Esophagus mucosa (tissue), 1 donor: ENCODE data around the gene HMOX1. TPM values are rescaled to one million over a fixed set of nuclear protein-coding genes. Genes with fewer than 3 reads are reported as not detected.

ENCODE experiments used
- ATAC-seq: fragments of 200-7000 bp; cut with Tn5 transposase; one replicate; pipeline ENCODE4 v1.9.1; 2020
- total RNA-seq: library from RNA; stranded (reverse); gene quantifications from one replicate; pipeline ENCODE4 v1.2.4, GENCODE V29; 2023
- donor health status: DM: yes; HTN: yes; CAD: no.

HMOX1 gene, protein sequence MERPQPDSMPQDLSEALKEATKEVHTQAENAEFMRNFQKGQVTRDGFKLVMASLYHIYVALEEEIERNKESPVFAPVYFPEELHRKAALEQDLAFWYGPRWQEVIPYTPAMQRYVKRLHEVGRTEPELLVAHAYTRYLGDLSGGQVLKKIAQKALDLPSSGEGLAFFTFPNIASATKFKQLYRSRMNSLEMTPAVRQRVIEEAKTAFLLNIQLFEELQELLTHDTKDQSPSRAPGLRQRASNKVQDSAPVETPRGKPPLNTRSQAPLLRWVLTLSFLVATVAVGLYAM
- 27.8 TPM for total RNA-seq

DNA sequence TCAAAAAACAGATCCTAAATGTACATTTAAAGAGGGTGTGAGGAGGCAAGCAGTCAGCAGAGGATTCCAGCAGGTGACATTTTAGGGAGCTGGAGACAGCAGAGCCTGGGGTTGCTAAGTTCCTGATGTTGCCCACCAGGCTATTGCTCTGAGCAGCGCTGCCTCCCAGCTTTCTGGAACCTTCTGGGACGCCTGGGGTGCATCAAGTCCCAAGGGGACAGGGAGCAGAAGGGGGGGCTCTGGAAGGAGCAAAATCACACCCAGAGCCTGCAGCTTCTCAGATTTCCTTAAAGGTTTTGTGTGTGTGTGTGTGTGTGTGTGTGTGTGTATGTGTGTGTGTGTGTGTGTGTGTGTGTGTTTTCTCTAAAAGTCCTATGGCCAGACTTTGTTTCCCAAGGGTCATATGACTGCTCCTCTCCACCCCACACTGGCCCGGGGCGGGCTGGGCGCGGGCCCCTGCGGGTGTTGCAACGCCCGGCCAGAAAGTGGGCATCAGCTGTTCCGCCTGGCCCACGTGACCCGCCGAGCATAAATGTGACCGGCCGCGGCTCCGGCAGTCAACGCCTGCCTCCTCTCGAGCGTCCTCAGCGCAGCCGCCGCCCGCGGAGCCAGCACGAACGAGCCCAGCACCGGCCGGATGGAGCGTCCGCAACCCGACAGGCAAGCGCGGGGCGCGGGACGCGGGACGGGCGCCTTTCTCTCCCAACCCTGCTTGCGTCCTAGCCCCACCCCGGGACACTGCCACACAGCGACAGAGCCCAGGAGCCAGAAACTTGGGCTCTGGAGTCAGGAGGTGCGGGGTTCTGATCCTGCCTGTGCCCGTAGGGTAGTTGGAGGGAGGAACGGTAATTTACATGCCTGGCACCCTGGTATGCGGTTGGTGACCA, at the start of gene HMOX1:
HMOX1 (plus strand) TSS at position 560 of the 887 bp plus-strand sequence; CDS start at position 638, 78 bp downstream.
- ATAC-seq = peak; percentile 66

DNA sequence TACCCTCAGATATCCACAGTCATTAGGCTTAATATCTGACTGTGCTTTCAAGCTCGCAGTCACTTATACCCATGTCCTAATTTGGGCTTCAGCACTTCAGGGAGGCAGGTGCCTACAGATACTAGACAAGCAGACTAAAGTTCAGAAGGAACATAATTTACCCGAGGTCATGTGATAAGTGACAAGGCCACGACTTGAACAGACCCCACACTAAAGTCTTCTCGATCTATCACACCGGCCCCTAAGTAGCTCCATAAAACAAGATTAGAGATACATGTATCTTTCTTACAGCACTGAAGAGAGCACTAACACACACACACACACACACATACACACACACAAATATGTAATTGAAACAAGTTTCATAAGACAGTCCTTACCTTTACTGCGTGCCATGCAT, 48.6 kb upstream of the HMOX1 start:
- ATAC-seq = no peak

DNA sequence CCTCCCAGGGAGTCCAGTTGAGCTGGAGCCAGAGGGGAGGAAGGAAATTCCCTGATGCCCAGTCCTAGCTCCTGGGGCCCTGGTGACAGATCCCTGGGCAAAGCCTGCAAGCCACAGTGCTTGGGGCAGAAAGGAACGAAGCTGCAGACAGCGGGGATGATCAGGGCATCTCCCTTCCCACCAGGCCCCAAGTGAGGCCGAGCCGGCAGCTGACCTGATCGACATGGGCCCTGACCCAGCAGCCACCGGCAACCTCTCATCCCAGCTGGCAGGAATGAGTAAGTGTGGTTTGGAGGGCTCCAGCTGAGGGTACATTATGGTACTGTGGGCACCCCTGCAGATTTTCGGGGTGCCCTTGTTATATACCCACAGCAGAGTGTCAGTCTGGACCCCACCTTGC, 47.7 kb upstream of the HMOX1 start:
- ATAC-seq = no peak

DNA sequence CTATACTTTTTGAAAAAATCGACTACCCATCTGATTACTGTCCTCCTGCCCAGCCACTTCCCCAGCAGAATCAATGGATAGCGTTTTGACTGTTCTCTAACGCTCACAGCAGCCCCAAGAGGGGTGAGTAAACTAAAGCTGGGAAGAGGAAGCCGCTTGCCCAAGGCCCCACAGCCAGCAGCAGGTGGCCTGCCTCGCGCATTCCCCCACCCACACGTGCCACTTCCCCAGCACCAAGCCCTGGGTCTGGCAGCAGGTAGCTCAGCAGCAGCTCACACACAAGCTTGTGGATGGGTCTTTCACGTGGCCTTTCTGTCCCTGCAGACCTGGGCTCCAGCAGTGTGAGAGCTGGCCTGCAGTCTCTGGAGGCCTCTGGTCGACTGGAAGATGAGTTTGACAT, 46.9 kb upstream of the HMOX1 start:
- no peak for ATAC-seq

DNA sequence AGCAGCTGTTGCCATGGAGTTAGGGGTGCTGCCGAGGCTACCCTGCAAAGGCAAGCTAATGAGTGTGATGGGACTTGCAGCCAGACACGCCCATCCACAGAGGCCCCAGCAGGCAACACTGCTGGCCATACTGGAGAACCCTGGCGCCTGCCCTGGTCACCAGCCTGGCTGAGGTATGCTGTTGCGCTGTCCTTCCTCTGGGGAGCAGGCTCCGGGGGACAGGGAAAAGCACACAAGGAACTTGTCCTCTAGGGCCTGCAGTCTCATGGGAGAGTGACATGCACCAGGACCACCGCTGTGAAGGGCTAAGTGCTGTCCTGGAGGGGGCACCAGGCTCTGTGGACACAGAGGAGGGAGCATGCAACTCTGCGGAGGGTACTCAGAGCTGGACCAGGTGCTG, 45.4 kb upstream of the HMOX1 start:
- no peak for ATAC-seq

DNA sequence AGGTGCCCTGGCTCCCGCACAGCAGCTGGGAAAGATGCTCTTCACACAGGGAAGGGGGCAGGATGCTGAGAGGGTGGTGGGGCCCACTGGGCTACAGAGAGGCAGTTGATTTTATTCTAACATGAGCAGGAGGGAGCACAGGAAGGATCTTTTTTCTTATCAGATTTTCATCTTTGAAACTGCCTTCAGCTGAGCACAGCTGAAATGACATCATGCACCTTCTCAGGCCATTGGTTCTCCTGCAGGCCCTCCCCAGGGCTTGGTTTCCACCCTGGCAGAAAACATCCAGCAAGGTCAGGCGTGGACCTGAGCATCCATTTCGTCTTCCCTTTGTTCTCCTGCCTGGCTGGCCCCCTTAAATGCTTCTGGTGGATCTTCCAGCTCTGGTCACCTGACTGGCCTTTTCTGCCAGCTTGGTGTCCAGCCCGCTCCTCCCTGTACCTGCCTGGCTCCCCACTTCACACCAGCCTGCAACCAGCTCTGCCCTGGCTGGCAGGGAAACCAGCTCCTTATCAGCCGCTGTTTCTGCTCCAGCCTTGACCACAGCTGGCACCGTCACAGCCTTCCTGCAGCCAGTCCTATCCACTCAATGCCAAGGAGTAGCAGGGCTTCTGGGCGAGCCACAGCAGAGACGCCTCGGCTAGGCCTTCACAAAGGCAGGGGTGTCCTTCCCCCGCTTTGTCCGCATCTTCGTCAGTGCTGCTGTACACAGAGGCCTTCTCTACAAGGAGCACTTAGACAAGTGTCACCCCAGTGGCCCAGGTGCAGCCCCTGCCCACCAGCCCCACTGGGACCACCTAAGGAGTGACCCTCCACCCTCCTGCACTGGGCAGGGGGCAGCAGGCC, 44.7 kb upstream of the HMOX1 start:
- ATAC-seq = peak; percentile 2

DNA sequence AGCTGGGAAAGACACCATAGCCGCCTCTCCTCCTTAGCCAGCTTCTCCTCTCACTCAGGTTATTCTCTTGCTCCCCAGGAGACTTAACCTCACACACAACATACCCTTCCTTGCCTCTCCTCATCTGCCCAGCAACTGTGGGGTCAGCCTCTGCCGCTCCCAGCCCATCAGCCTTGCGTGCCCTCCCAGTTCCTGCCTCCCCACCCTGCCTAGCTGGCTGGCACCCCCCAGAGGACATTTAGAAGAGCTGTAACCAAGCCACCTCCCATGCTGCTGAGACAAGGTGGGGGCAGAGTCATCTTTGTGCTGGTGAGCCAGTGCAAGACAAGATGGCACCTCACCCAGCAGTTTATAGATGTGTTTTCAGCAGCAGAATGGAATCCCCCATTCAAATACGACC, 43.0 kb upstream of the HMOX1 start:
- ATAC-seq = no peak

DNA sequence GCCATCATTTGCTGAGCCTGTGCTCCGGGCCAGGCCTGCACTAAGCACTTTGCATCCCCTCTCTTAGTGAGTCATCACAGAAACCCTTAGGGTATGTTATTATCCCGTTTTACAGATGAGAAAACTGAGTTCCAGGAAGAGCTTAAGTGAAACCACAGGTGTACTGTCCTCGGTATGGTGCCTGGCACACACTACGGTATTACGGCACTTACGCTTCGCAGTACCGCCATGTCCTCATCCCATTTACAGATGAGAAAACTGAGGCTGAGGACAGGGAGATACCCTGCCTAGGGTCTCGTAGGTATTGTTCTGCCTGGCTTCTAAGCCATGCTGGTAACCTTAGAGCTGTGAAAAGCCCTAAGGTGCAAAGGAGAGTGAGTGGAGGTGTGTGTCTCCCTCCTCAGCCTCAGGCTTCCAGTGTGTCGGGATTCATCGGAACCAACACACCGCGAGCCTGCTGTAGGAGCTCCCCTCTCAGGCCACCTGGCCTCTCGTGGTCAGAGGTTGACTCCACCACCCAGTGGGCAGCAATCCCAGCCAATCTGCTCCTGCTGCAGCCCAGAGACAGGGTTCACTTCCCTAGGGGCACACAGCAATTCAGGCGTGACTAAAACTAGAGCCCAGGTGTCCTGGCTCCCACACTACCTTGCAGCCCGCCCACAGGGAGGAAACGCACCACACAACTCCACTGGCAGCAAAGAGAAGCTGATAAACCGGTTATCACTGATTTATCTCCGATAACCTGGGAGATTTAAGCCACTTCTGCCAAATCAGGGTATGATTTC, 39.6 kb upstream of the HMOX1 start:
- ATAC-seq = no peak

DNA sequence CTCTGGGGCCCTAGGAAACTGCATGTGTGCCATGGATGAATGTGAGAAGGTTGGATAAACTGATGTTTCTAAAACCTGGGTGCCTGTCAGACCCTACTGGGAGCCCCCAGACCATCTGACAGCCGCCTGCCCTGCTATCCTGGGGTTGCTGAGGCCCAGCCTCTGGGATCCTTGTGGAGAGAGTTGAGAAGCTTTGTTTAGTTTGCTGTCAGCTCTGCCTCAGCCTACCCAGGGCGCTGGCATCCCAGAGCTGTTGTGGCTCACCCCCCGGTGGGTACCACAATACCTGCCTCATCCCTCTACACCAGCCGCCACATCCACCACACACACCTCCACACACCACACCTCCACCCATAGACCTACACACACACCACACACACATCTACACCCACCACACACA, 38.5 kb upstream of the HMOX1 start:
- no peak for ATAC-seq

DNA sequence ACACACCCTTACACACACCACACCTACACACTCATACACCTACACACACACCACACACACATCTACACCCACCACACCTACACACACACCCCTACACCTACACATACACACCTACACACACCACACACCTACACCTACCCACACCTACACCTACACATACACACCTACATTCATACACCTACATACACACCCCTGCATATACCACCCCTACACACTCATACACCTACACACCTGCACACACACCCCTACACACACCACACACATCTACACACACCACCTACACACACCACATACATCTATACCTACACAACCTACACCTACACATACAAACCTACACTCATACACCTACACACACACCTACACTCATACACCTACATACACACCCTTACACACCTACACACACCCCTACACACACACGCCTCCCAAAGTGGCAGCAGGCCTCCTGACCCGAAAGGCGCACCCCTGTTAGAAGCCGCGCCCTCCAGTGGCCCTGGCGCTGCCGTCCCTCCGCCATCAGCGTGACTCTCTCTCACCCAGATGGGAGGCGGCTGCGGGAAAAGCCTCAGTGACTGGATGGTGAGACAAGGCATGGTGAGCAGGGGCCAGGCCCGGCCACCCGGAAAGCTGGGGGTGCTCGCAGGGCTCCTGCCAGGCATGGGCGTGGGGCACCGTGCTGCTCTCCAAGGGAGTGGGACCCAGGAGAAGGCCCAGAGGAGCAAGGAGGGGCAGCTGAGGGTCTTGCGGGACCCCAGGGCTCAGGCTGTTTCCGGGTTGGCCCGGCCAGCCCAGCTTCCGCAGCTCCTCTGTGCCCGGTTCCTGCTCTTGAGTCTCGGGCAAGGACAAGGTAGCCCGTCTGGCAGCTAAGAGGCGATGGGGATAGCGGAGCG, 37.0 kb upstream of the HMOX1 start:
- no peak for ATAC-seq

DNA sequence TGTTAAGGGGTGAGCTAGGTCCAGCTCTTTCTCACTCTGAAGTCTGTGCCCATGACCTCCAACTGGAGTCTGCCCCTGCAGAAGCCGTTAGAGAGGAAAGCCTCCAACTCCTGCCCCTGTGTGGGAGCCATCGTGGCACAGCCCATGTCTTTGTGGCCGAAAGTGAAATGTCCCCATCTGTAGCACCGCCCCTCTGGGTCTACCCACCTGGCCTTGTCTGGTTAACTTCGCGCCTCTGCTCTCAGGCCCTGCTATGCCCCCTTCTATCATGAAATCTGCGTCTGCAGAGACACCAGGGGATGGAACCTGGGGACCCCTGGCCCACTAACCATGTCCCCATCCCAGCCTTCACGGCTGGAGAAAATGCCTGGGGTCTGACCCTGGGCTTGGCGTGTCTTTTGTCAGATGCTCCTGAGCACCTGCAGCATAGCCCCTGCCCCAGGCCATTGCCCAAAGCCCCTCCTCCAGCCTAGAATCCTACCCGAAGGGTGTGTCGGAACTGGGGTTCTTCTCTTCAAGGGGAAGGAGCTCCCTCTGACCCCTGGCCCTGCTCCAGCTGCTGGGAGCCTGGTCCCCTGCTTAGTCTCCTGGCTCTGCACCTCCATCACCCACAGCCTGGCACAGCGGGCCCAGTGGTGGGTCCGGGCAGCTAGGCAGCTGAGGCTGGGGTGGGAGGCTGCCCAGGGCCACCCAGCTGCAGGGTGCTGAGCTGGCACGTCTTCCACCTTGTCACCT, 35.8 kb upstream of the HMOX1 start:
- ATAC-seq = no peak

DNA sequence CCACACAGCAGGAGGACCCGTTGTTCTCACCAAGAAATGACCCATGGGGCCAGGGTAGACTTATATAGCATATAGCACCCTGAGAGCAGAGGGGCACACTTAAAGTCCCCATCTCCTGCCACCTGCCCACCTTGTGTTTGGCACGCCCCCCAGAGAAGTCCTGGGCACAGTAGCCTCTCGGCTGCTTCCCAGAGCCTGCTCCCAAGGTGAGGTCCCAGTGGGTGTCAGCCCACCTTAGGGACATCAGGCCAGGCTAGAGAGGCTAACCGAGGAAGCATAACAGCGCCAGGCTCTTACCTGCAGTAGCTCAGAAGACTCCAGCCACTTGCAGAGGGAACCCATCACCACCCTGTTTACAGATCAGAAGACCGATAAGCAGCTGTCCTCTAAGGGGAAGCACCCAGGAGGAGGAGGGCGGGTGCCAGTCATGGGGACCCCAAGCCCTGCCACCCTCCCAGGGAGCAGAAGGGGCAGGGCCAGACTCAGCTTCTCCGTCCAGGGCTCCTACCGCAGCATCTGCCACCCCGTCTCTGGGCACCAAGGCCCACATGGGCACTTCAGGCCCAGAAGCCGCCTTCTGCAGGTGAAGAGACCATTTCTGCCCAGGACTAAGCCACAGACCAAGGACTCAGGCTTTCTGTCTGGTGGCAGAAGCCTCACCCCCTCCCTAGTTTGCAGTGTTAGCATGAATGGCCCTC, 34.9 kb upstream of the HMOX1 start:
- ATAC-seq = no peak

DNA sequence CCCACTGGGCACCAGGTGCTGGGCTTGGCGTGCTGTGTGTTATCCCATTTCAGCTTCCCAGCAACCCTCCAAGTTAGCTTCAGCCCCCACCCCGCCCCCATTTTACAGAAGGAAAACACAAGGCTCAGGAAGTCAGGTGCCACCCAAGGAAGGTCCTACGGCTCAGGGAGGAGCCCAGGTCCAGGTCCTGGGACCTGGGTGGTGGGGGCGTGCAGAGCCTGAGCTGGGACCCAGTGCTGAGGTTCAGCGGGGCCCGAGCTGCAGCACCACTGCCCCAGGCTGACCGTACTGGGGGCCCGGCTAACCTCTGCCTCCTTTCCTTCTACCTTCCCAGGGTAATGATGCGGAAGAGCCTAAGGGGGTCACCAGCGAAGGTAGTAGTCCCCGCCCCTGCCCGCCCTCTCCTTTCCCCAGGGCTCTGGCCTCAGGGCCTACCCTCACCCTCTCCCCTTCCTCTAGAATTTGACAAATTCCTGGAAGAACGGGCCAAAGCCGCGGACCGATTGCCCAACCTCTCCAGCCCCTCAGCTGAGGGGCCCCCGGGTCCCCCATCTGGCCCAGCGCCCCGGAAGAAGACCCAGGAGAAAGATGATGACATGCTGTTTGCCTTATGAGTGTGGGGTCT, 34.2 kb upstream of the HMOX1 start:
- ATAC-seq = no peak

DNA sequence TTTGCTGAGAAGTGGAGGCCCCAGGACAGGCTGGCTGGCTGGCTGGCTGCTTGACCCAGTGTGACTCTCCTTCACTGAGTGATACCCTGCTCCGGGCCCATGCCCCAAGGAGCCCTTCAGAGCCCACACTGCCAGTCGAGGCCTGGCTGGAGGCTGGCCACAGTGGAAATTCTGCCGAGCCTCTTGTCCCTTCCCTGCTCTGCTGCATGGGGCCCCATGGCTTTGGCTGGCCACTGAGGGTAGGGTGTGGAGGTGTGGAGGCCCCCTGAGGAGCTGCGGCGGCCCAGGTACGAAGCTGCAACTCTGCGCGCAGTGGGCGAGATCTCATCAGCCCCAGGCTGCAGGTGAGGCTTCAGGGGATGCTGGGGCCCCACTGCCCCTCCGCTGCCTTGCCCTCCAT, 33.4 kb upstream of the HMOX1 start:
- no peak for ATAC-seq

DNA sequence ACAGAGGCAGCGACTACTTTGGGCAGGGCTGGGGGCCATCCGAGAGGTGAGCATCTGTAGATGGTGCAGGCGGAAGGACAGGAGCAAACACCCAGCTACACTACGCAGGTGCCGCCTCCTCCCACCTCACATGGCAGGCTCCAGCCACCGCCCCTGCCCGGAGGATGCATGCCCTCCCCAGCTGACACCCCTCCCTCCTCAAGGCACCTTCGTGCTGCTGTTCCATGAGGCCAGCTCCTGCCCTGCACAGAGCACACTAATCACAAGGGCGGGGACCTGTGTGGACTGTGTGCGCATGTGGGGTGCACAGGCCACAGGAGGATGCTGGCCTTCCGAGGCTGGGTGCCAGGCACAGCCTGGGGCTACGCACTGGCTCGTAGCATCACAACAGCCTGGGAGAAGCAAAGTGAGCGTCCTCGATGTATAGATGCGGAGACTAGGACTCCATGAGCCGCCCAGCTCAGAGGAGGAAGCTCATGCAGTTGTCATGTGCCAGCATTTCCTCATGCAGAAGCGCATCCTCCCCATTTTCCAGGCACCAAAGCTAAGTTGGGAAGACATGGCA, 32.8 kb upstream of the HMOX1 start:
- no peak for ATAC-seq

DNA sequence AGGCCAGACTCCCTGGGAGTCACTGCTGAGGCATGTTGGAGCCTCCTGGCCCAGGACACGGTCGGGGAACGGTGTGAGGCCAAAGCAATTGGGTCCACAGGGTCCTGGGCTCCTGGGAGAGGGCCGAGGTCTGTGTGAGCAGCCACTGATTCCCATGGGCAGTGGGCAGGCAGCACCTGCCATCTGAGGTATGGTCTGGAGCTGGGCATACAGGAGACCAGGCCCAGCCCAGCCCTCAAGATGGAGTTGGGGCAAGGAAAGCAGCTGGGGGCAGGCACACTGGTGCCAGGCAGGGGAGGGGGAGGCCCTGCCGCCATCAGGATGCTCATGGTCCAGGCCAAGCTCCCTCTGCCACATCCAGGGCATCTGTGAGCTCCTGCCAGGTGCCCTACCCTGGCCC, 32.2 kb upstream of the HMOX1 start:
- ATAC-seq = no peak

DNA sequence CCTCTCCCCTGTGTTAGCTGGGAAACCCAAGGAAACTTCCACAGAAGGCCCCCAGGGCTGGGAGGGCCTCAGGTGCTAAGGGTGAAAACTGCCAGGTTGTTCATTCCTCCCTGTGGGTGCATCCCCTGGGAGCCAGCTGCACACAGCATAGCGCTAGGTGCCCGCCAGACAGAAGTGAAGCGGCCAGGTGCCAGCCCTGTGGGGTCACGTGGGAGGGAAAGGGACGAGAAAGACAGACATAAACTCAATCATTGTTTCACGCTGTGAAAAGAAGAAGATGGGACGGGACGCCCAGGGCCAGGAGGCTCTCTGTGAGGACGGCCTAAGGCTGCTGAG, 31.6 kb upstream of the HMOX1 start:
- ATAC-seq = no peak

DNA sequence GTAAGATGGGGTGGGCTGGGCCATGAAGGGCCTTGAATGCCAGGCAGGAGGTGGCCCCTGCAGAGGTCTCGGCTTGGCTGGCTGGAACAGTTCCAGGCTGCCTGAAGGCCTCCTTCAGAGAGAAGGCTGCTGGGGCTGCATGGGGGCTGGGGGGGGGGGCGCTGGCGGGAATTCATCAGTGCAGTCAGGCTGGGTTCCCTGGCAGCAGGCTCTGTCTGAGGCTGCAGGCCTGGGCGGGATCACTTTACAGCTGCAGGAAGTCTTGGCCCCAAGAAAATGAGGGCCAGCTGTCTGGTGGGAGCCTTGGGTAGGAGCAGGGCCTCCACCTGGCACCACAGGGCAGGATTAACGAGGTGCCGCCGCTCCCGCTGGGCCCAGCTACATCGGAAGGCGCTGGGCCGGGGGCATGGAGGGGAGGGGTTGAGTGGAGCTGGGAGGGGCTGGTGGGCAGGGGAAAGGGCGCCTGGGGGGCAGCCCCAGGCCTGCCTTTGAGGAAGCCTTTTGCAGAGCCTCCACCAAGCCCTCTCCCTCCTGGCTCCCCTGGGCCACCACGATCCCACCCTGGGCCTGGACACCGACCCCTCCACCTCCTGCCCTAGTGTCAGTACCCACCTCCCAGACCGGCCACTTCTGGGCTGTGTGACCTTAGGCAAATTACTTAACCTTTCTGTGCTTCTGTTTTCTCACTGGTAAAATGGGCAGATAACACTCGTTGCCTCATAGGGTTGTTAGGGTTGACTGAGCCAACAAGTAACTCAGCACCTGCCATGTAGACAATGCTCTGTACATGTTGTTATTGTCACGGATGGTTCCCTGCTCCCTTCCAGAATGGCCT, 31.0 kb upstream of the HMOX1 start:
- peak; percentile 4 for ATAC-seq
